ENCODE results near the gene SDK1.

- TF ChIP-seq POLR2A (IDR thresholded peaks at IDR 0.05; ENCODE audit: low read depth, low read length) (no peak), CTCF (IDR thresholded peaks at IDR 0.05; ENCODE audit: extremely low read depth in 1 of 2, insufficient read depth in 1 of 2, low read depth in 1 of 2, low read length in 2 of 2) (no peak)
Measured at GRCh38 chr7:3697472-3697871, 396.4 kb downstream of the SDK1 start.

All from endothelial cell of umbilical vein (primary cell).